Measurements from ENCODE around the gene ATP6V1G2. TPM values are rescaled to one million over a fixed set of nuclear protein-coding genes. Genes with fewer than 3 reads are reported as not detected.

ATP6V1G2 gene
- polyA plus RNA-seq, 1 donor from 2014 or later: 56.7 TPM

DNA sequence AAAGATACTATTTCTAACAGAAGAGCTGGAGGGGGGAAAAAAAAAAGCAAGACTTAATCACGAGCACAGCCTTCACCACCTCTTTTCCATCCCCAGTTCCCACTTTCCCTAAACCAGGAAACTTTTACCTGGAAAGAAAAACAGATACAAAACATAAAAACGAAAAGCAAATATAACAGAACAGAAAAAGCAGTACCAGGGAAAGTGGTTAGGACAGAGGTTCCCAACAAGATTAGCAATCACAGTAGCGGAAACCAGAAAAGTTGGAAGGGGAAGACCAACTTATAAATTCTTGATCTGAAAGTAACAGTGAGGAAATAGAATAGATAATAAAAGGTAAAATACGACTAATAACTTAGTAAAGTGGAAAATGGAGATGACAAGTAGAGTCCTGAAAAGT lies 5.8 kb downstream of the ATP6V1G2 start:
- H3K27me3 ChIP-seq (ENCODE audit: insufficient read depth, low read depth, low read length): no peaks in the 10 kb centered on the region
- no peaks in the 10 kb centered on the region for H3K9me3 ChIP-seq (ENCODE audit: low read length)
- H2AFZ ChIP-seq (ENCODE audit: low read depth, low read length): no peak overlapping the region
- H3K79me2 ChIP-seq (replicated peaks; ENCODE audit: insufficient read depth, low read length): peaks cover 82% of the 10 kb centered on the region
- peak overlapping the region; percentile 96 for H3K27ac ChIP-seq (ENCODE audit: low read length)
- H3K36me3 ChIP-seq (ENCODE audit: insufficient read depth, low read length): no peaks in the 10 kb centered on the region
- peak overlapping the region; percentile 86 for H3K4me3 ChIP-seq (ENCODE audit: low read length)
- no peaks in the 10 kb centered on the region for H3F3A ChIP-seq (ENCODE audit: insufficient read depth, low read length, poor library complexity, severe bottlenecking)
- H3K9ac ChIP-seq (ENCODE audit: low read length): peak overlapping the region; percentile 98
- TF ChIP-seq MXI1 (conservative IDR thresholded peaks at IDR 0.05; ENCODE audit: poor library complexity, severe bottlenecking) (no peak), EZH2 (IDR thresholded peaks at IDR 0.05; ENCODE audit: borderline replicate concordance, insufficient read depth, low read length, poor library complexity, severe bottlenecking) (no peak), SMC3 (conservative IDR thresholded peaks at IDR 0.05; ENCODE audit: poor library complexity) (no peak), EP300 (conservative IDR thresholded peaks at IDR 0.05; ENCODE audit: poor library complexity, severe bottlenecking) (no peak), TAF1 (IDR thresholded peaks at IDR 0.05; ENCODE audit: low read depth) (no peak), RAD21 (conservative IDR thresholded peaks at IDR 0.05) (no peak), POLR2AphosphoS5 (IDR thresholded peaks at IDR 0.05) (no peak)
- TF ChIP-seq, protein P1, sequence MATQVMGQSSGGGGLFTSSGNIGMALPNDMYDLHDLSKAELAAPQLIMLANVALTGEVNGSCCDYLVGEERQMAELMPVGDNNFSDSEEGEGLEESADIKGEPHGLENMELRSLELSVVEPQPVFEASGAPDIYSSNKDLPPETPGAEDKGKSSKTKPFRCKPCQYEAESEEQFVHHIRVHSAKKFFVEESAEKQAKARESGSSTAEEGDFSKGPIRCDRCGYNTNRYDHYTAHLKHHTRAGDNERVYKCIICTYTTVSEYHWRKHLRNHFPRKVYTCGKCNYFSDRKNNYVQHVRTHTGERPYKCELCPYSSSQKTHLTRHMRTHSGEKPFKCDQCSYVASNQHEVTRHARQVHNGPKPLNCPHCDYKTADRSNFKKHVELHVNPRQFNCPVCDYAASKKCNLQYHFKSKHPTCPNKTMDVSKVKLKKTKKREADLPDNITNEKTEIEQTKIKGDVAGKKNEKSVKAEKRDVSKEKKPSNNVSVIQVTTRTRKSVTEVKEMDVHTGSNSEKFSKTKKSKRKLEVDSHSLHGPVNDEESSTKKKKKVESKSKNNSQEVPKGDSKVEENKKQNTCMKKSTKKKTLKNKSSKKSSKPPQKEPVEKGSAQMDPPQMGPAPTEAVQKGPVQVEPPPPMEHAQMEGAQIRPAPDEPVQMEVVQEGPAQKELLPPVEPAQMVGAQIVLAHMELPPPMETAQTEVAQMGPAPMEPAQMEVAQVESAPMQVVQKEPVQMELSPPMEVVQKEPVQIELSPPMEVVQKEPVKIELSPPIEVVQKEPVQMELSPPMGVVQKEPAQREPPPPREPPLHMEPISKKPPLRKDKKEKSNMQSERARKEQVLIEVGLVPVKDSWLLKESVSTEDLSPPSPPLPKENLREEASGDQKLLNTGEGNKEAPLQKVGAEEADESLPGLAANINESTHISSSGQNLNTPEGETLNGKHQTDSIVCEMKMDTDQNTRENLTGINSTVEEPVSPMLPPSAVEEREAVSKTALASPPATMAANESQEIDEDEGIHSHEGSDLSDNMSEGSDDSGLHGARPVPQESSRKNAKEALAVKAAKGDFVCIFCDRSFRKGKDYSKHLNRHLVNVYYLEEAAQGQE (IDR thresholded peaks at IDR 0.05; ENCODE audit: borderline replicate concordance): no peak
- TF ChIP-seq, protein P2, sequence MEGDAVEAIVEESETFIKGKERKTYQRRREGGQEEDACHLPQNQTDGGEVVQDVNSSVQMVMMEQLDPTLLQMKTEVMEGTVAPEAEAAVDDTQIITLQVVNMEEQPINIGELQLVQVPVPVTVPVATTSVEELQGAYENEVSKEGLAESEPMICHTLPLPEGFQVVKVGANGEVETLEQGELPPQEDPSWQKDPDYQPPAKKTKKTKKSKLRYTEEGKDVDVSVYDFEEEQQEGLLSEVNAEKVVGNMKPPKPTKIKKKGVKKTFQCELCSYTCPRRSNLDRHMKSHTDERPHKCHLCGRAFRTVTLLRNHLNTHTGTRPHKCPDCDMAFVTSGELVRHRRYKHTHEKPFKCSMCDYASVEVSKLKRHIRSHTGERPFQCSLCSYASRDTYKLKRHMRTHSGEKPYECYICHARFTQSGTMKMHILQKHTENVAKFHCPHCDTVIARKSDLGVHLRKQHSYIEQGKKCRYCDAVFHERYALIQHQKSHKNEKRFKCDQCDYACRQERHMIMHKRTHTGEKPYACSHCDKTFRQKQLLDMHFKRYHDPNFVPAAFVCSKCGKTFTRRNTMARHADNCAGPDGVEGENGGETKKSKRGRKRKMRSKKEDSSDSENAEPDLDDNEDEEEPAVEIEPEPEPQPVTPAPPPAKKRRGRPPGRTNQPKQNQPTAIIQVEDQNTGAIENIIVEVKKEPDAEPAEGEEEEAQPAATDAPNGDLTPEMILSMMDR (IDR thresholded peaks at IDR 0.05; ENCODE audit: poor library complexity, severe bottlenecking): no peak
- no peaks in the 10 kb centered on the region for H3K9me2 ChIP-seq (ENCODE audit: insufficient read depth, low read length)
- peak overlapping the region; percentile 100 for H3K4me2 ChIP-seq (ENCODE audit: low read length)
- H4K20me1 ChIP-seq (ENCODE audit: insufficient read depth): peaks cover 37% of the 10 kb centered on the region

DNA sequence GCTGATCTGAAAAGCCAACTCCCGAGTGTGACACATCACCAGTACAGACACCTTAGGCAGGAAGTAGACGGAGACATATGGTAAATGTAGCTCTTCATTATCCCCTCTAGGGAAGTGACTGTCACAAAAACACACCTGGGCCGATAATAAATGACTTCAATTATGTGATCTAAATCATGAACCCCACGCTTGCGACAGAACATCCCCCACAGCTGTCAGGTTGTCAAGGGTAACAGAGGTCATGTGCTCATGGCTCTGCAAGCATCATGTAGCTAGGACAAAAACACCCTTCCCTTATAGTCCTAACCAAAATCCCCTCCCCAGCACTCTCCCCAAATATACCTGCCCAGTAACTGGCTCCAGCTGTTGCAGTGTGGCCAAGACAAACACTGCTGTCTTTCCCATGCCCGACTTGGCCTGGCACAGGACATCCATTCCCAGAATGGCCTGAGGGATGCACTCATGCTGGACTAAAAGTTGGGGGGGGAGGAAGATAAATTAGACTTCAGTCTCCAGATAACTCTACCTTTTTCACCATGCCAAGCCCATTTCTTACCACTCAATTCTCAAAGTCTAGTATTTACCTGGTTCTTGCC lies 7.5 kb downstream of the ATP6V1G2 start:
- Histone ChIP-seq H3K27ac (ENCODE audit: low read length) (no peak overlapping the region), H3K27me3 (ENCODE audit: insufficient read depth, low read depth, low read length) (no peaks in the 10 kb centered on the region), H3K79me2 (replicated peaks; ENCODE audit: insufficient read depth, low read length) (peaks cover 70% of the 10 kb centered on the region), H2AFZ (ENCODE audit: low read depth, low read length) (no peak overlapping the region), H3K36me3 (ENCODE audit: insufficient read depth, low read length) (no peaks in the 10 kb centered on the region), H3K9me3 (ENCODE audit: low read length) (no peaks in the 10 kb centered on the region), H3F3A (ENCODE audit: insufficient read depth, low read length, poor library complexity, severe bottlenecking) (no peaks in the 10 kb centered on the region), H3K4me2 (ENCODE audit: low read length) (peak overlapping the region; percentile 100), H4K20me1 (ENCODE audit: insufficient read depth) (peaks cover 46% of the 10 kb centered on the region), H3K4me3 (ENCODE audit: low read length) (peak overlapping the region; percentile 86), H3K9ac (ENCODE audit: low read length) (peak overlapping the region; percentile 98), H3K9me2 (ENCODE audit: insufficient read depth, low read length) (no peaks in the 10 kb centered on the region)
- no peak for TF ChIP-seq POLR2AphosphoS5 (IDR thresholded peaks at IDR 0.05)

All from neural cell (in vitro differentiated cells).